Osteoblast (primary cell): ENCODE results near the gene DYRK1A. TPM values are rescaled to one million over a fixed set of nuclear protein-coding genes. Genes with fewer than 3 reads are reported as not detected.
A peak's percentile ranks its signal among the peaks of the same experiment; 100 is the strongest.

ENCODE experiments used
- DNase-seq: peaks from one replicate; pipeline ENCODE4 v3.0.0; 2011; ENCODE audit warnings: low spot score, mixed read lengths; ENCODE audit not compliant: insufficient read length; ENCODE audit errors: missing footprints
- H2AFZ ChIP-seq: 2 replicates; pipeline ENCODE4 v1.6.0; 2011; ENCODE audit warnings: mild to moderate bottlenecking, low read length
- H3K27ac ChIP-seq: 2 replicates; pipeline ENCODE4 v1.5.1; 2011; ENCODE audit warnings: mild to moderate bottlenecking, low read depth, low read length, moderate library complexity
- H3K27me3 ChIP-seq: 2 replicates; pipeline ENCODE4 v1.6.0; 2012; ENCODE audit warnings: mild to moderate bottlenecking, control low read depth, inconsistent platforms, low read length, moderate library complexity; ENCODE audit not compliant: insufficient read depth
- H3K36me3 ChIP-seq: 2 replicates; pipeline ENCODE4 v1.5.1; 2011; ENCODE audit warnings: mild to moderate bottlenecking, low read length, control low read depth, moderate library complexity; ENCODE audit not compliant: insufficient read depth
- H3K4me1 ChIP-seq: 2 replicates; pipeline ENCODE4 v1.5.1; 2011; ENCODE audit warnings: mild to moderate bottlenecking, low read length, control low read depth, moderate library complexity; ENCODE audit not compliant: insufficient read depth
- H3K4me2 ChIP-seq: 2 replicates; pipeline ENCODE4 v1.6.0; 2011; ENCODE audit warnings: mild to moderate bottlenecking, low read length; ENCODE audit not compliant: insufficient read depth
- H3K4me3 ChIP-seq: fragments of 200-600 bp; sonication (generic); 3 replicates; pipeline ENCODE4 v1.5.1; 2012; ENCODE audit warnings: mild to moderate bottlenecking, low read length, inconsistent platforms; ENCODE audit not compliant: insufficient read depth
- H3K79me2 ChIP-seq: 2 replicates; pipeline ENCODE4 v1.6.0; 2012; ENCODE audit warnings: mild to moderate bottlenecking, low read length, control low read depth, inconsistent platforms; ENCODE audit not compliant: insufficient read depth
- H3K9me3 ChIP-seq: 2 replicates; pipeline ENCODE4 v1.5.1; 2011; ENCODE audit warnings: low read depth, low read length, control low read depth
- H4K20me1 ChIP-seq: 2 replicates; pipeline ENCODE4 v1.6.0; 2012; ENCODE audit warnings: mild to moderate bottlenecking, low read length, control low read depth; ENCODE audit not compliant: insufficient read depth
- CTCF ChIP-seq: IDR thresholded peaks from 2 replicates; pipeline ENCODE4 v1.5.1; 2011; ENCODE audit warnings: mild to moderate bottlenecking, low read depth, low read length, moderate library complexity; ENCODE audit errors: extremely low read depth
- total RNA-seq: library from RNA; depleted of rRNA; stranded (reverse); fragments of >200 nt; gene quantifications from 2 replicates; pipeline ENCODE4 v1.2.3, GENCODE V29; 2012

Gene DYRK1A
- total RNA-seq, 1 donor = 99.2 TPM

- H3K36me3 ChIP-seq = no peaks in the 10 kb centered on the region
- H3K4me2 ChIP-seq = peak overlapping the region; percentile 76
- TF ChIP-seq CTCF = no peak
- no peaks in the 10 kb centered on the region for H3K79me2 ChIP-seq
- H3K27me3 ChIP-seq = no peaks in the 10 kb centered on the region
- peak overlapping the region; percentile 68 for H2AFZ ChIP-seq
- H4K20me1 ChIP-seq = no peaks in the 10 kb centered on the region
- H3K9me3 ChIP-seq = no peaks in the 10 kb centered on the region
- H3K27ac ChIP-seq = peak overlapping the region; percentile 98
- DNase-seq = peak; percentile 91
- H3K4me3 ChIP-seq = peak overlapping the region; percentile 33
- peaks cover 29% of the 10 kb centered on the region for H3K4me1 ChIP-seq
Observed at GRCh38 chr21:37338671-37339551, 27.7 kb upstream of the DYRK1A start.

GRCh38 chr21:37339552-37339939 lies 27.0 kb upstream of the DYRK1A start:
- Histone ChIP-seq H3K4me2 (peak overlapping the region; percentile 76), H2AFZ (no peak overlapping the region), H4K20me1 (no peaks in the 10 kb centered on the region), H3K79me2 (no peaks in the 10 kb centered on the region), H3K27me3 (no peaks in the 10 kb centered on the region), H3K4me1 (peaks cover 29% of the 10 kb centered on the region), H3K36me3 (no peaks in the 10 kb centered on the region), H3K9me3 (no peaks in the 10 kb centered on the region), H3K4me3 (no peak overlapping the region), H3K27ac (peak overlapping the region; percentile 98)
- no peak for DNase-seq
- TF ChIP-seq CTCF = no peak

- Histone ChIP-seq H3K9me3 (no peaks in the 10 kb centered on the region), H3K79me2 (no peaks in the 10 kb centered on the region), H3K4me2 (no peak overlapping the region), H2AFZ (peak overlapping the region; percentile 61), H3K4me1 (peaks cover 29% of the 10 kb centered on the region), H3K27me3 (no peaks in the 10 kb centered on the region), H4K20me1 (no peaks in the 10 kb centered on the region), H3K36me3 (no peaks in the 10 kb centered on the region), H3K4me3 (no peak overlapping the region), H3K27ac (peak overlapping the region; percentile 7)
- no peak for DNase-seq
- no peak for TF ChIP-seq CTCF
Observed at GRCh38 chr21:37341254-37341960, 25.2 kb upstream of the DYRK1A start.

- Histone ChIP-seq H3K9me3 (no peaks in the 10 kb centered on the region), H3K36me3 (no peaks in the 10 kb centered on the region), H2AFZ (no peak overlapping the region), H3K79me2 (no peaks in the 10 kb centered on the region), H3K27me3 (no peaks in the 10 kb centered on the region), H3K27ac (no peak overlapping the region), H3K4me1 (peaks cover 29% of the 10 kb centered on the region), H3K4me3 (no peak overlapping the region), H3K4me2 (no peak overlapping the region), H4K20me1 (no peaks in the 10 kb centered on the region)
- DNase-seq = no peak
- TF ChIP-seq CTCF = no peak
Observed at GRCh38 chr21:37342046-37342632, 24.4 kb upstream of the DYRK1A start.
